HEK293 (cell line): Measurements from ENCODE around the gene TEC.

Source experiments
- CTCF ChIA-PET: fragments of 350-600 bp; formaldehyde crosslinking; extraction: SDS; loops from one replicate; lab custom pipeline; 2021; ENCODE audit warnings: antibody characterized with exemption; lab: Yijun Ruan, JAX
- POLR2A ChIA-PET: fragments of 300-600 bp; formaldehyde crosslinking; extraction: SDS; loops from one replicate; lab custom pipeline; 2020; ENCODE audit warnings: antibody characterized with exemption, inconsistent platforms; lab: Yijun Ruan, JAX
- H3K27ac ChIP-seq: fragments of 200-500 bp; sonication (Bioruptor generic); 2 replicates; pipeline ENCODE4 v1.5.1; 2014; ENCODE audit warnings: low read depth, low read length, control low read depth, inconsistent platforms; ENCODE audit errors: extremely low read depth
- H3K36me3 ChIP-seq, 2 experiments: fragments of 200-500 bp in 1 of 2; sonication (Bioruptor generic) in 1 of 2; 1 replicate in 1 of 2; 2 replicates in 1 of 2; pipeline ENCODE4 v1.5.1; 2014 to 2017; ENCODE audit warnings: inconsistent platforms in 2 of 2, low read length in 2 of 2; ENCODE audit not compliant: control insufficient read depth in 2 of 2, insufficient read depth in 1 of 2
- H3K4me1 ChIP-seq: fragments of 200-500 bp; sonication (Bioruptor generic); 2 replicates; pipeline ENCODE4 v1.5.1; 2014; ENCODE audit warnings: mild to moderate bottlenecking, low read length, inconsistent platforms; ENCODE audit not compliant: control insufficient read depth, insufficient read depth
- H3K4me3 ChIP-seq: 2 replicates; pipeline ENCODE4 v1.5.1; 2011; ENCODE audit warnings: low read depth, mild to moderate bottlenecking, control low read depth, low read length, moderate library complexity
- H3K9me3 ChIP-seq: fragments of 200-500 bp; sonication (Bioruptor generic); 2 replicates; pipeline ENCODE4 v1.5.1; 2014; ENCODE audit warnings: low read depth, low read length, inconsistent platforms; ENCODE audit not compliant: control insufficient read depth, insufficient read depth
- CTCF ChIP-seq: fragments of 450-650 bp; formaldehyde crosslinking; IDR thresholded peaks from 2 replicates; pipeline ENCODE4 v1.5.1; 2016; ENCODE audit warnings: missing biosample characterization, missing genetic modification characterization
- GLIS2 ChIP-seq: fragments of 450-650 bp; formaldehyde crosslinking; IDR thresholded peaks from 2 replicates; pipeline ENCODE4 v1.5.1; 2016; ENCODE audit warnings: missing biosample characterization, missing genetic modification characterization
- HOXA7 ChIP-seq: sonication (generic); formaldehyde crosslinking; IDR thresholded peaks from 2 replicates; pipeline ENCODE4 v1.8.1; 2022; ENCODE audit warnings: missing genetic modification reagents, borderline replicate concordance
- YY1 ChIP-seq: fragments of 450-650 bp; formaldehyde crosslinking; IDR thresholded peaks from 2 replicates; pipeline ENCODE4 v1.5.1; 2018; ENCODE audit warnings: missing biosample characterization, missing genetic modification characterization
- ZBTB48 ChIP-seq: fragments of 450-650 bp; formaldehyde crosslinking; IDR thresholded peaks from 2 replicates; pipeline ENCODE4 v1.5.1; 2016; ENCODE audit warnings: missing biosample characterization, missing genetic modification characterization
- ZNF140 ChIP-seq: fragments of 450-650 bp; formaldehyde crosslinking; IDR thresholded peaks from 2 replicates; pipeline ENCODE4 v1.5.1; 2016; ENCODE audit warnings: missing biosample characterization, missing genetic modification characterization
- ZNF24 ChIP-seq: fragments of 450-650 bp; formaldehyde crosslinking; IDR thresholded peaks from 2 replicates; pipeline ENCODE4 v1.5.1; 2016; ENCODE audit warnings: missing biosample characterization, missing genetic modification characterization
- ZNF426 ChIP-seq: fragments of 450-650 bp; formaldehyde crosslinking; IDR thresholded peaks from 2 replicates; pipeline ENCODE4 v1.5.1; 2017; ENCODE audit warnings: missing biosample characterization, missing genetic modification characterization, mild to moderate bottlenecking, inconsistent platforms, moderate library complexity
- ZNF654 ChIP-seq: fragments of 450-650 bp; formaldehyde crosslinking; IDR thresholded peaks from 2 replicates; pipeline ENCODE4 v1.5.1; 2016; ENCODE audit warnings: low read depth, missing biosample characterization, missing genetic modification characterization
- ZNF777 ChIP-seq: fragments of 450-650 bp; formaldehyde crosslinking; IDR thresholded peaks from 2 replicates; pipeline ENCODE4 v1.5.1; 2017; ENCODE audit warnings: missing biosample characterization, missing genetic modification characterization, borderline replicate concordance
- ZNF843 ChIP-seq: fragments of 450-650 bp; formaldehyde crosslinking; IDR thresholded peaks from 2 replicates; pipeline ENCODE4 v1.5.1; 2016; ENCODE audit warnings: missing biosample characterization, missing genetic modification characterization
- ZSCAN5A ChIP-seq: fragments of 450-650 bp; formaldehyde crosslinking; IDR thresholded peaks from 2 replicates; pipeline ENCODE4 v1.5.1; 2016; ENCODE audit warnings: missing biosample characterization, missing genetic modification characterization
- TF ChIP-seq, protein P1 (sequence below): fragments of 450-650 bp; formaldehyde crosslinking; IDR thresholded peaks from 2 replicates; pipeline ENCODE4 v1.5.1; 2016; ENCODE audit warnings: missing biosample characterization, missing genetic modification characterization, low read depth

TEC gene

DNA sequence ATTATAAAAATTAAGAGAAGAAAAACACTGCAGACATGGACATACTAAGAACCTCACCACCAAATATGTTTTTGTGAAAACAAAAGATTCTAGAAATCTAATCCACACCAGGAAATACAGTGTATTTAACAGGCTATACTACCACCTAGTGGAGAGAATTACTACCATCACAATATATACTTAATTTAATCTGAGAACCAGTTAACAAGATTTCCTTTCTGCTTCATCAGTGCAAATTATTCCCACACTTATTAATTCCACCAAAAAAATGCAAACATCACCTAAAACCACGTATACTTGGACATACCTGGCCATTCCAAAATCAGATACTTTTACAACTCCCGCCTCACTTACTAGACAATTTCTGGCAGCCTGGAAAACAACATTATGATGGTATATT lies 128.6 kb downstream of the TEC start:
- Histone ChIP-seq H3K9me3 (no peaks in the 10 kb centered on the region), H3K36me3 (peaks cover 0 to 14% of the 10 kb centered on the region in 2 experiments; a peak in 1 of 3 replicates), H3K27ac (no peak overlapping the region), H3K4me1 (no peaks in the 10 kb centered on the region), H3K4me3 (no peak overlapping the region)
- CTCF ChIA-PET: interaction anchor here (0.6 to 2.4 kb wide), 9 partner anchors 12 to 405 kb away, joined by 3 to 19 read pairs (median 4); no protein-coding TSS in a partner anchor
- POLR2A ChIA-PET: no interaction called here
- TF ChIP-seq YY1 (tag by site-specific recombination): no peak
- TF ChIP-seq CTCF: 0 out of 2 replicates have a peak, but pooled peaks have one; percentile 25
- peak; percentile 58 for TF ChIP-seq ZNF654 (tag by site-specific recombination)
- TF ChIP-seq ZNF24 (tag by site-specific recombination): no peak

- Histone ChIP-seq H3K4me1 (no peaks in the 10 kb centered on the region), H3K27ac (no peak overlapping the region), H3K4me3 (no peak overlapping the region)
- POLR2A ChIA-PET: no interaction called here
- TF ChIP-seq ZBTB48 (tag by site-specific recombination): no peak
- TF ChIP-seq HOXA7 (CRISPR knock-in tag): no peak
- no peak for TF ChIP-seq ZNF140 (tag by site-specific recombination)
- TF ChIP-seq ZNF24 (tag by site-specific recombination): no peak
- no peak for TF ChIP-seq ZNF777 (tag by site-specific recombination)
- no peak for TF ChIP-seq ZNF843 (tag by site-specific recombination)
- TF ChIP-seq, all 188 proteins: peak for 0
- peaks cover 0 to 19% of the 10 kb centered on the region in 2 experiments; a peak in 1 of 3 replicates for H3K36me3 ChIP-seq
- CTCF ChIA-PET: interaction anchor here (0.7 to 2.8 kb wide), 6 partner anchors 11 to 407 kb away, joined by 3 to 19 read pairs (median 4); no protein-coding TSS in a partner anchor
- H3K9me3 ChIP-seq: no peaks in the 10 kb centered on the region
Observed at GRCh38 chr4:48139691-48140090, 129.9 kb downstream of the TEC start.

- TF ChIP-seq GLIS2 (tag by site-specific recombination) (no peak), ZNF426 (tag by site-specific recombination) (no peak), ZSCAN5A (tag by site-specific recombination) (no peak)
- TF ChIP-seq, protein P1, sequence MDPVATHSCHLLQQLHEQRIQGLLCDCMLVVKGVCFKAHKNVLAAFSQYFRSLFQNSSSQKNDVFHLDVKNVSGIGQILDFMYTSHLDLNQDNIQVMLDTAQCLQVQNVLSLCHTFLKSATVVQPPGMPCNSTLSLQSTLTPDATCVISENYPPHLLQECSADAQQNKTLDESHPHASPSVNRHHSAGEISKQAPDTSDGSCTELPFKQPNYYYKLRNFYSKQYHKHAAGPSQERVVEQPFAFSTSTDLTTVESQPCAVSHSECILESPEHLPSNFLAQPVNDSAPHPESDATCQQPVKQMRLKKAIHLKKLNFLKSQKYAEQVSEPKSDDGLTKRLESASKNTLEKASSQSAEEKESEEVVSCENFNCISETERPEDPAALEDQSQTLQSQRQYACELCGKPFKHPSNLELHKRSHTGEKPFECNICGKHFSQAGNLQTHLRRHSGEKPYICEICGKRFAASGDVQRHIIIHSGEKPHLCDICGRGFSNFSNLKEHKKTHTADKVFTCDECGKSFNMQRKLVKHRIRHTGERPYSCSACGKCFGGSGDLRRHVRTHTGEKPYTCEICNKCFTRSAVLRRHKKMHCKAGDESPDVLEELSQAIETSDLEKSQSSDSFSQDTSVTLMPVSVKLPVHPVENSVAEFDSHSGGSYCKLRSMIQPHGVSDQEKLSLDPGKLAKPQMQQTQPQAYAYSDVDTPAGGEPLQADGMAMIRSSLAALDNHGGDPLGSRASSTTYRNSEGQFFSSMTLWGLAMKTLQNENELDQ (tag by site-specific recombination): no peak
- Histone ChIP-seq H3K4me3 (no peak overlapping the region), H3K9me3 (no peaks in the 10 kb centered on the region), H3K36me3 (peaks cover 0 to 19% of the 10 kb centered on the region in 2 experiments; a peak in 1 of 3 replicates), H3K27ac (no peak overlapping the region), H3K4me1 (no peaks in the 10 kb centered on the region)
- POLR2A ChIA-PET: no interaction called here
- CTCF ChIA-PET: interaction anchor here (0.5 to 2.8 kb wide), 4 partner anchors 10 to 407 kb away, joined by 4 to 19 read pairs (median 6); no protein-coding TSS in a partner anchor
Observed at GRCh38 chr4:48138936-48139335, 130.7 kb downstream of the TEC start.
